MM.1S (cell line): ENCODE data around the gene SLC2A10.

Source experiments
- EZH2 ChIP-seq: fragments of 300-600 bp; sonication (generic); optimal IDR thresholded peaks from 2 replicates; pipeline ENCODE3; 2017; ENCODE audit warnings: low read depth, mild to moderate bottlenecking, antibody characterized with exemption, low read length, mixed read lengths
- TF ChIP-seq, protein P1 (sequence below): fragments of 300-600 bp; sonication (generic); IDR thresholded peaks from 2 replicates; pipeline ENCODE4 v1.5.1; 2016; ENCODE audit warnings: antibody characterized with exemption, low read length, mixed read lengths

DNA sequence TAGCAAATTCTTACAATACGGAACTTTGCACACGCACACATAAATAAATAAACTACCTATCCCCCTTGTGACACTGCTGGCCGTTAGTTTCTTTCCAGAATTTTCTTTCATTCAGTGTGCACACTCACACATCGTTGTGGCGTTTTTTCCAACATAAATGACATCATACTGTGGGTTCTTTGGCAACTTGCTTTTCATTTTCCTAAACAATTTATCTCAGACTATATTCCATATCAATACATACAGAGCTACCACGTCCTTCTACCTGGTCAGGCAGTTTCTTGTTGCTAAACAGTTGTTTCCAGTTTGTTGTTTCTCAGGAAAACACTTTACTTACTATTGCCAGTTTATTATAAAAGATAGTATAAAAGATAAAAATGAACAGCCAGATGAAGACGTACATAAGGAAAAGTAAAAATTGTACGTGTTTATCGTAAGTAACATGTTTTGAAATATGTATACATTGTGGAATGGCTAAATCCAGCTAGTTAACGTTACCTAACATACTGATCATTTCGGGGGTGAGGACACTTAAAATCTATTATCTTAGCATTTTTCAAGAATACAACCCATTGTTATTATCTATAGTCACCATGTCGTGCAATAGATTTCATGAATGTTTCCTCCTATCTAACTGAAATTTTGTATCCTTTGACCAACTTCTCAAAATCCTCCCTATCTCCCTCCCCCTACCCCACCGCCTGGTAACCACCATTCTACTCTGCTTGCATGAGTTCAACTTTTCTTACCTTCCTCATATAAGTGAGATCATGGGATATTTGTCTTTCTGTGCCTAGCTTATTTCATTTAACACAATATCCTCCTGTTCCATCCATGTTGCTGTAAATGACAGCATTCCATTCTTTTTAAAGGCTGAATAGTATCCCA, 19.0 kb upstream of the SLC2A10 start:
- TF ChIP-seq EZH2: no peak
- TF ChIP-seq, protein P1, sequence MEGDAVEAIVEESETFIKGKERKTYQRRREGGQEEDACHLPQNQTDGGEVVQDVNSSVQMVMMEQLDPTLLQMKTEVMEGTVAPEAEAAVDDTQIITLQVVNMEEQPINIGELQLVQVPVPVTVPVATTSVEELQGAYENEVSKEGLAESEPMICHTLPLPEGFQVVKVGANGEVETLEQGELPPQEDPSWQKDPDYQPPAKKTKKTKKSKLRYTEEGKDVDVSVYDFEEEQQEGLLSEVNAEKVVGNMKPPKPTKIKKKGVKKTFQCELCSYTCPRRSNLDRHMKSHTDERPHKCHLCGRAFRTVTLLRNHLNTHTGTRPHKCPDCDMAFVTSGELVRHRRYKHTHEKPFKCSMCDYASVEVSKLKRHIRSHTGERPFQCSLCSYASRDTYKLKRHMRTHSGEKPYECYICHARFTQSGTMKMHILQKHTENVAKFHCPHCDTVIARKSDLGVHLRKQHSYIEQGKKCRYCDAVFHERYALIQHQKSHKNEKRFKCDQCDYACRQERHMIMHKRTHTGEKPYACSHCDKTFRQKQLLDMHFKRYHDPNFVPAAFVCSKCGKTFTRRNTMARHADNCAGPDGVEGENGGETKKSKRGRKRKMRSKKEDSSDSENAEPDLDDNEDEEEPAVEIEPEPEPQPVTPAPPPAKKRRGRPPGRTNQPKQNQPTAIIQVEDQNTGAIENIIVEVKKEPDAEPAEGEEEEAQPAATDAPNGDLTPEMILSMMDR: no peak
